GM12865 (cell line): ENCODE measurements around the gene VPS8.

Experiments used
- DNase-seq: peaks from one replicate; pipeline ENCODE4 v3.0.0; 2010; ENCODE audit warnings: low read depth
- H3K4me3 ChIP-seq: 2 replicates; pipeline ENCODE4 v1.5.1; 2011; ENCODE audit warnings: mild to moderate bottlenecking, low read depth, low read length, control low read depth
- TF ChIP-seq, protein P1 (sequence below): IDR thresholded peaks from 2 replicates; pipeline ENCODE4 v1.5.1; 2011; ENCODE audit warnings: low read length, control low read depth, low read depth, inconsistent platforms; ENCODE audit not compliant: insufficient read depth; ENCODE audit errors: missing control alignments

The VPS8 gene

GRCh38 chr3:184811663-184811998 lies 335 bp upstream of the VPS8 start:
- H3K4me3 ChIP-seq, result peak overlapping the region; percentile 80; the same call in 1 of the 2 replicates
- DNase-seq, result no peak
- TF ChIP-seq, protein P1, sequence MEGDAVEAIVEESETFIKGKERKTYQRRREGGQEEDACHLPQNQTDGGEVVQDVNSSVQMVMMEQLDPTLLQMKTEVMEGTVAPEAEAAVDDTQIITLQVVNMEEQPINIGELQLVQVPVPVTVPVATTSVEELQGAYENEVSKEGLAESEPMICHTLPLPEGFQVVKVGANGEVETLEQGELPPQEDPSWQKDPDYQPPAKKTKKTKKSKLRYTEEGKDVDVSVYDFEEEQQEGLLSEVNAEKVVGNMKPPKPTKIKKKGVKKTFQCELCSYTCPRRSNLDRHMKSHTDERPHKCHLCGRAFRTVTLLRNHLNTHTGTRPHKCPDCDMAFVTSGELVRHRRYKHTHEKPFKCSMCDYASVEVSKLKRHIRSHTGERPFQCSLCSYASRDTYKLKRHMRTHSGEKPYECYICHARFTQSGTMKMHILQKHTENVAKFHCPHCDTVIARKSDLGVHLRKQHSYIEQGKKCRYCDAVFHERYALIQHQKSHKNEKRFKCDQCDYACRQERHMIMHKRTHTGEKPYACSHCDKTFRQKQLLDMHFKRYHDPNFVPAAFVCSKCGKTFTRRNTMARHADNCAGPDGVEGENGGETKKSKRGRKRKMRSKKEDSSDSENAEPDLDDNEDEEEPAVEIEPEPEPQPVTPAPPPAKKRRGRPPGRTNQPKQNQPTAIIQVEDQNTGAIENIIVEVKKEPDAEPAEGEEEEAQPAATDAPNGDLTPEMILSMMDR, result no peak

- no peak for DNase-seq
- H3K4me3 ChIP-seq, result peak overlapping the region; percentile 80
- TF ChIP-seq, protein P1, result no peak
Observed at GRCh38 chr3:184812662-184813042, 686 bp downstream of the VPS8 start.

- peak overlapping the region; percentile 80 for H3K4me3 ChIP-seq
- no peak for DNase-seq
- TF ChIP-seq, protein P1, result no peak
Observed at GRCh38 chr3:184813357-184813756, 1.4 kb downstream of the VPS8 start.

GRCh38 chr3:184814214-184814613 lies 2.2 kb downstream of the VPS8 start:
- TF ChIP-seq, protein P1, result no peak
- no peak overlapping the region for H3K4me3 ChIP-seq
- DNase-seq, result peak; percentile 32

DNA sequence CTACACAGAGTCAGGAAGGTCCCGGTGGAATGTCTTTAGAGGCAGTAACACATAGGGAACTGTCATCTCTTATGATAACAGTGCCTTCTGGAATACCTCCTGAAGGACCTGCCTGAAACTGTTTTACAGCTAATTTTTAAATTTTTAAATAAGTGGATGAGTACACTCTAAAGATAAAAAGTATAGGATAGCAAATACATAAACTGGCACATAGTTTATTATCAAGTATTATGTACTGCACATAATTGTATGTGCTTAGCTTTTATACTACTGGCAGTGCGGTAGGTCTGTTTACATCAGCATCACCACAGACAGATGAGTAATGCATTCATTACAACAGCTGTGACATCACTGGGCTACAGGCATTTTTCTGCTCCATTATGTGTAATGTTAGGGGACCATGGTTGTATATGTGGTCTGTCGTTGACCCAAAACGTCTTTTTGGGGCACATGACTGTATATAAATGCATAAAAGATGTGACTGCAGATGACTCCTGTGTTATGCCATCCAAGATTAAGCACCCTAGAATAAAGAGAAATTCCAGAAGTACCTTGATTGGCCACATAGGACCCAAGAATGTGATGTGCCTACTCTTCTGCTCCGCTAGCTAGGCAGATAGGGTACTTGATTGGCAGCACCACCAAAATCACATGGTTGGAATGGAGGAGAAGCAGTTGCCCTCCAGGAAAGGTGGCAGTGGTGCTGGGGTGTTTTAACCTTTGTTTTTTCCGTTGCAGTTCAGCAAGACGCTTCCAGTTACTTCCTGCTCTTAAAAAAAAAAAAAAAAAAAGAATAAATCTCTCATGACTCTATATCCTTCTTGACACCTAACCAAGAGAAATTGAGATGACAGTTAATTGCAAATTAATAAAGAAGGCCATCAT lies 3.3 kb downstream of the VPS8 start:
- TF ChIP-seq, protein P1, result no peak
- H3K4me3 ChIP-seq, result no peak overlapping the region
- DNase-seq, result no peak

GRCh38 chr3:184816614-184817013 lies 4.6 kb downstream of the VPS8 start:
- TF ChIP-seq, protein P1, result no peak
- no peak overlapping the region for H3K4me3 ChIP-seq
- no peak for DNase-seq

DNA sequence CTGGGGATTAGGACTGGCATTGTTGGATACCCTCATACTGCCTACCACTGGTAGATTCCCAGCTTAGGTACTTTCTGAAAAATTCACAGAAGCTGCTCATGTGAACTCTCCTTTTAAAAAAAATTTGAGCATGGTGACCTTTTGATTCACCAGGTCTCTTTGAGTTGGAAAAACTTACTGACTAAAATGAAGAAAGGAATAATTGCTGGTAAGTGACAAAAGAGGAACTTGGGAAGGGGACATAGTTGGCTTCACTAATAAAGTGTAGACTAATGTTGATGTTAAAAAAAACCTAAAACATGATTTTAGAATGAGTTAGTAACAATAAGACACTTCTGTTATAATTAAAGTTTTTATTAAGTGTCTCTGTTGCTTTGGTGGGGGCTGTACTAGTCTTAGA lies 8.6 kb downstream of the VPS8 start:
- DNase-seq, result no peak
- H3K4me3 ChIP-seq, result no peak overlapping the region
- TF ChIP-seq, protein P1, result no peak
